ENCODE measurements around the gene PSMD6.

DNA sequence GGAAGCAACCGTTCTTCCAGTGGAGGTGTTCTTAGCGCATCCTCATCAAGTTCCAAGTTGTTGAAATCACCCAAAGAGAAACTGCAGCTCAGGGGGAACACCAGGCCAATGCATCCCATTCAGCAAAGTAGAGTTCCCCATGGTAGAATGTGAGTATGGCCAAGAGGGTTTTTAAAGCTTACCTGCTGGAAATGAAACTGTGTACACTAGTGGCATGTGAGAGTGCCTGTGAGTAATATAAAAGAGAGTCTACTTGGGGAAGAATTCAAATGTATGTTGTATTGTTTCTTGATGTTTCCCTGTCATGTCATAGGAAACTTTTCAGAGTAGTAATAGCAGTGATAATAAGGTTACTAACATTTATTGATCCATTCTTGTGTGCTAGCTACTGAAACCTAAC, 43.3 kb downstream of the PSMD6 start:
- no peak for TF ChIP-seq CTCF (IDR thresholded peaks at IDR 0.05 in 4 of 5, conservative IDR thresholded peaks at IDR 0.05 in 1 of 5)
- no peak for TF ChIP-seq POLR2A (IDR thresholded peaks at IDR 0.05)

All from gastrocnemius medialis (tissue), 4 donors.